Measurements from ENCODE around the gene SOCS3. TPM values are rescaled to one million over a fixed set of nuclear protein-coding genes. Genes with fewer than 3 reads are reported as not detected.

SOCS3 gene
- total RNA-seq, 1 donor from 2014 or later: 11.1 TPM

DNA sequence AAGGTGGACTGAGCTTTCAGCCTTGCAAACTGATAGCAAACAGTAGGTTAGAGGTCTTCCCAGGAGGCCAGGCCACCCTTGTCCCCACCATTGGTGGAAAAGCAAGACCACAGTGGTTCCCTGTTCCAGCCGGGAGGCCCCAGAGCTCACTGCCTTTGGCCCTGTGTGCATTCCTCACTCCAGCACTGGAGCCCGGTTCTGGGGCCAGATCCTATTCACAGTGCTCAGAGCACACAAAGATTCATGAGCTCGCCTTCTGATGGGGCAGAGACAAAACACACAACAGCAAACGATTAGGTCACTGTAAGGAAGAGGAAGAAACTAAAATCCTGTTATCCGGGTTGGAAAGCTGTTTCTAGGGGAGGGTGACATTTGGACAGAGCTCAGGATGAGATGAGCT, 13.0 kb upstream of the SOCS3 start:
- intact Hi-C loops (cut with micrococcal nuclease): no loop called here
- ATAC-seq: no peak
- no peak for DNase-seq

DNA sequence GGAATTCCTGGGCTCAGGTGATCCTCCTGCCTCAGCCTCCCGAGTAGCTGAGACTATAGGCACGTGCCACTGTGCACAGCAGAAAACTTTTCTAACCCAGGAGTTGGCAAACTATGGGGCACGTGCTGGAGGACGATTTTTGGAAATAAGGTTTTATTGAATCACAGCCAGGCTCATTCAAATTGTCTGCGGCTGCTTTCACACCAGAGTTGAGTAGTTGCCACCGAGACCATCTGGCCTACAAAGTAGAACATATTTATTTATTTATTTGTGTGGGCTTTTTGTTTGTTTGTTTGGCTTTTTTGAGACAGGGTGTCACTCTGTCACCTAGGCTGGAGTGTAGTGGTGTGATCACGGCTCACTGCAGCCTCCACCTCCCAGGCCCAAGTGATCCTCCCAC, 11.2 kb upstream of the SOCS3 start:
- no peak for ATAC-seq
- no peak for DNase-seq
- intact Hi-C loops (cut with micrococcal nuclease): no loop called here

- DNase-seq (no peak), ATAC-seq (no peak)
- intact Hi-C loops (cut with micrococcal nuclease): no loop called here
These were observed 10.0 kb upstream of the SOCS3 start for GRCh38 chr17:78369791-78370381.

GRCh38 chr17:78368854-78369495, 9.1 kb upstream of the SOCS3 start:
- DNase-seq (no peak), ATAC-seq (no peak)
- intact Hi-C loops (cut with micrococcal nuclease): no loop called here

GRCh38 chr17:78368348-78368747, 8.5 kb upstream of the SOCS3 start:
- intact Hi-C loops (cut with micrococcal nuclease): no loop called here
- DNase-seq (peak; percentile 53), ATAC-seq (peak; percentile 20)

DNA sequence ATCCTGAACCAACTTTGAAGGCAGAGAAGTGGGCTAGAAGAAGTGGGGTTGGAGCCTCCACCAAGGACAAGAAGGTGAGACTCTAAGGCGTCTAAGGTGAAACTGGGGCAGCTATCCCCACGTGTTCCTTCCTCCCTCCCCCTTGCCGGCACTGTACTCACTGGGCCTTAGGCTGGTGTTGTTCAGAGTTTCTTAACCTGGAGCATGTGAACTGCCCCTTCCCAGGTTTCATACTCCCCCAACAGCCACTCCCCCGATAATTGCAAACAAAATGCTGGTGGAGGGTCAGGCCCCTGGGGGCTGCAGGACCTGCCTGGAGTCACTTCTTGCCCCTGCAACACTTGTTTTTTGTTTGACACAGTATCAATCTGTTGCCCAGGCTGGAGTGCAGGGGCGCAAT, 7.3 kb upstream of the SOCS3 start:
- intact Hi-C loops (cut with micrococcal nuclease): no loop called here
- DNase-seq (no peak), ATAC-seq (no peak)

GRCh38 chr17:78366109-78366848, 6.4 kb upstream of the SOCS3 start:
- peak; percentile 66 for DNase-seq
- peak; percentile 64 for ATAC-seq
- intact Hi-C loops (cut with micrococcal nuclease): no loop called here

- intact Hi-C loops (cut with micrococcal nuclease): no loop called here
- ATAC-seq: peak; percentile 29
- DNase-seq: no peak
These were observed 5.8 kb upstream of the SOCS3 start for GRCh38 chr17:78365561-78366108.

GRCh38 chr17:78364436-78365281, 4.8 kb upstream of the SOCS3 start:
- intact Hi-C loops (cut with micrococcal nuclease): no loop called here
- no peak for DNase-seq
- no peak for ATAC-seq

- no peak for DNase-seq
- ATAC-seq: no peak
- intact Hi-C loops (cut with micrococcal nuclease): no loop called here
These were observed 2.8 kb upstream of the SOCS3 start for GRCh38 chr17:78362671-78363070.

GRCh38 chr17:78362232-78362631, 2.4 kb upstream of the SOCS3 start:
- intact Hi-C loops (cut with micrococcal nuclease): no loop called here
- DNase-seq (no peak), ATAC-seq (no peak)

- ATAC-seq: no peak
- intact Hi-C loops (cut with micrococcal nuclease): no loop called here
- peak; percentile 29 for DNase-seq
These were observed 1.4 kb upstream of the SOCS3 start for GRCh38 chr17:78361225-78361701.

- DNase-seq (peak; percentile 97), ATAC-seq (peak; percentile 76)
- intact Hi-C loops (cut with micrococcal nuclease): no loop called here
These were observed 721 bp upstream of the SOCS3 start for GRCh38 chr17:78360371-78361224.

GRCh38 chr17:78359321-78359996, 418 bp downstream of the SOCS3 start:
- DNase-seq (peak; percentile 56), ATAC-seq (peak; percentile 9)
- intact Hi-C loops (cut with micrococcal nuclease): no loop called here

- ATAC-seq: no peak
- intact Hi-C loops (cut with micrococcal nuclease): no loop called here
These were observed 1.1 kb downstream of the SOCS3 start for GRCh38 chr17:78358538-78359320.

GRCh38 chr17:78357672-78358537, 2.0 kb downstream of the SOCS3 start:
- DNase-seq (peak; percentile 39), ATAC-seq (no peak)
- intact Hi-C loops (cut with micrococcal nuclease): no loop called here

More at GRCh38 chr17:78358538-78359320, 1.1 kb downstream of the SOCS3 start:
- peak; percentile 56 for DNase-seq
